A549 (cell line): ENCODE measurements around the gene PLCB3. TPM values are rescaled to one million over a fixed set of nuclear protein-coding genes. Genes with fewer than 3 reads are reported as not detected.

ENCODE experiments used
- ATAC-seq, 2 experiments: fragments of 200-7000 bp in 1 of 2; fragments of >200 bp in 1 of 2; cut with Nextera tagmentation in 1 of 2; cut with Tn5 transposase in 1 of 2; 3 replicates each; pipeline versions ENCODE4 v1.8.0 to v1.9.1; 2018 to 2020; ENCODE audit warnings: mild to moderate bottlenecking in 1 of 2, moderate library complexity in 1 of 2
- CTCF ChIA-PET: fragments of 300-600 bp; sonication (Branson Sonifier 250); formaldehyde crosslinking; extraction: SDS; loops from one replicate; lab custom pipeline; 2021; ENCODE audit warnings: antibody characterized with exemption, inconsistent platforms; lab: Yijun Ruan, JAX
- POLR2A ChIA-PET: fragments of 350-600 bp; formaldehyde crosslinking; extraction: SDS; loops from one replicate; lab custom pipeline; 2021; ENCODE audit warnings: antibody characterized with exemption, inconsistent platforms; lab: Yijun Ruan, JAX
- DNase-seq, 2 experiments: peaks; one replicate each; pipeline versions ENCODE4 v3.0.0 to v3.0.0-alpha.2; 2011 to 2016; ENCODE audit warnings: low read depth in 1 of 2, low spot score in 1 of 2
- FAIRE-seq: peaks from 2 replicates; lab custom pipeline; 2011; peaks lifted over from hg19 to GRCh38; lab: Jason Lieb, UNC
- H3K27ac ChIP-seq, 2 experiments: fragments of >200 bp; sonication (Bioruptor Twin); formaldehyde crosslinking; 3 replicates each; pipeline ENCODE4 v1.5.1; 2016 to 2017
- H3K4me1 ChIP-seq: fragments of >200 bp; sonication (Bioruptor Twin); formaldehyde crosslinking; 3 replicates; pipeline ENCODE4 v1.6.1; 2016
- H3K4me2 ChIP-seq: fragments of >200 bp; sonication (Bioruptor Twin); formaldehyde crosslinking; 3 replicates; pipeline ENCODE4 v1.6.1; 2016
- H3K4me3 ChIP-seq: fragments of >200 bp; sonication (Bioruptor Twin); formaldehyde crosslinking; 3 replicates; pipeline ENCODE4 v1.5.1; 2016
- H3K9me3 ChIP-seq: fragments of >200 bp; sonication (Bioruptor Twin); formaldehyde crosslinking; 3 replicates; pipeline ENCODE4 v1.6.1; 2016
- BHLHE40 ChIP-seq: IDR thresholded peaks from 2 replicates; pipeline ENCODE4 v1.6.1; 2012; ENCODE audit warnings: low read depth, low read length, inconsistent platforms
- CBX2 ChIP-seq: fragments of 200-600 bp; sonication (generic); IDR thresholded peaks from 2 replicates; pipeline ENCODE4 v1.6.1; 2016; ENCODE audit warnings: low read depth, mild to moderate bottlenecking, borderline replicate concordance
- ELK1 ChIP-seq: fragments of 150-350 bp; IDR thresholded peaks from 2 replicates; pipeline ENCODE4 v1.6.1; 2014; ENCODE audit warnings: low read depth, mild to moderate bottlenecking, low read length
- ESRRA ChIP-seq: fragments of 150-350 bp; IDR thresholded peaks from 2 replicates; pipeline ENCODE4 v1.6.1; 2014; ENCODE audit warnings: mild to moderate bottlenecking, low read length, borderline replicate concordance
- GATA3 ChIP-seq: IDR thresholded peaks from 2 replicates; pipeline ENCODE4 v1.6.1; 2012; ENCODE audit warnings: borderline replicate concordance
- HOXB5 ChIP-seq: fragments of 250-450 bp; sonication (Bioruptor Pico); IDR thresholded peaks from 2 replicates; pipeline ENCODE4 v1.5.0; 2020; ENCODE audit warnings: mild to moderate bottlenecking, moderate library complexity
- JUN ChIP-seq, 2 experiments: fragments of >200 bp; sonication (Bioruptor Twin); formaldehyde crosslinking; IDR thresholded peaks; 2 replicates in 1 of 2; 3 replicates in 1 of 2; pipeline ENCODE4 v1.6.1; 2016 to 2017
- JUNB ChIP-seq: fragments of >200 bp; sonication (Bioruptor Twin); formaldehyde crosslinking; IDR thresholded peaks from 2 replicates; pipeline ENCODE4 v1.6.1; 2016
- KDM5A ChIP-seq: fragments of 200-600 bp; sonication (generic); IDR thresholded peaks from 2 replicates; pipeline ENCODE4 v1.6.1; 2016; ENCODE audit warnings: antibody characterized with exemption, mild to moderate bottlenecking
- MAFK ChIP-seq: fragments of 450-650 bp; IDR thresholded peaks from 2 replicates; pipeline ENCODE4 v1.6.1; 2014; ENCODE audit not compliant: partially characterized antibody
- MAZ ChIP-seq: fragments of 150-350 bp; IDR thresholded peaks from 2 replicates; pipeline ENCODE4 v1.6.1; 2014; ENCODE audit warnings: antibody characterized with exemption, low read depth, low read length, borderline replicate concordance
- MYC ChIP-seq: IDR thresholded peaks from 2 replicates; pipeline ENCODE4 v1.6.1; 2012; ENCODE audit warnings: mild to moderate bottlenecking, inconsistent platforms, low read length, improper control_type of control experiment, borderline replicate concordance
- NPAS2 ChIP-seq: fragments of 250-450 bp; sonication (Bioruptor Pico); IDR thresholded peaks from 2 replicates; pipeline ENCODE4 v1.8.0; 2022; ENCODE audit warnings: mild to moderate bottlenecking, moderate library complexity, borderline replicate concordance
- NR3C1 ChIP-seq: fragments of >200 bp; sonication (Bioruptor Twin); formaldehyde crosslinking; IDR thresholded peaks from 3 replicates; pipeline ENCODE4 v1.6.1; 2017
- TFCP2L1 ChIP-seq: fragments of 250-450 bp; sonication (Bioruptor Pico); IDR thresholded peaks from 2 replicates; pipeline ENCODE4 v1.5.0; 2021; ENCODE audit warnings: mild to moderate bottlenecking
- TP53 ChIP-seq: fragments of 250-450 bp; sonication (Bioruptor Pico); IDR thresholded peaks from 2 replicates; pipeline ENCODE4 v1.5.0; 2021; ENCODE audit warnings: mild to moderate bottlenecking, moderate library complexity
- ZFP36 ChIP-seq: fragments of 450-650 bp; IDR thresholded peaks from 2 replicates; pipeline ENCODE4 v1.6.1; 2014; ENCODE audit warnings: borderline replicate concordance; ENCODE audit not compliant: partially characterized antibody
- ZNF302 ChIP-seq: fragments of 250-450 bp; sonication (Bioruptor Pico); IDR thresholded peaks from 2 replicates; pipeline ENCODE4 v1.9.0; 2021; ENCODE audit warnings: inconsistent platforms, mild to moderate bottlenecking, moderate library complexity
- WGBS: methylation state at CpG from one replicate; pipeline ENCODE4 v1.1.6; 2017; ENCODE audit errors: missing lambda C conversion rate; 5-methylcytosine and 5-hydroxymethylcytosine counted together
- polyA plus RNA-seq, 4 experiments: library from polyadenylated mRNA; depleted of rRNA in 3 of 4; stranded (reverse); fragments of >200 nt; fragmentation: RNase III in 1 of 4; extraction: RNeasy Plus Mini Kit Qiagen cat#74134 plus additional on column Dnase treatment in 1 of 4; gene quantifications; 2 replicates in 3 of 4; 3 replicates in 1 of 4; pipeline ENCODE4 v1.2.3, GENCODE V29; 2011 to 2017
- TF ChIP-seq, protein P1 (sequence below): fragments of 250-450 bp; sonication (Bioruptor Pico); IDR thresholded peaks from 2 replicates; pipeline ENCODE4 v1.5.0; 2020; ENCODE audit warnings: low read depth, mild to moderate bottlenecking, moderate library complexity

The PLCB3 gene
- polyA plus RNA-seq, 2 of the 4 experiments (the other 2 are of a cell fraction): 8.8 to 21.2 TPM

- peak overlapping the region; percentile 97 for H3K4me3 ChIP-seq
- peak overlapping the region; percentile 93 to 99 for H3K27ac ChIP-seq
- H3K4me2 ChIP-seq: peak overlapping the region; percentile 100
- peaks cover 37% of the 10 kb centered on the region for H3K4me1 ChIP-seq
- DNase-seq (no peak), FAIRE-seq (no peak), ATAC-seq (peak; percentile 16 to 44; a peak in 5 of 6 replicates)
- 21% methylated on average over 12 of the region's 26 CpGs for WGBS
- CTCF ChIA-PET: interaction anchor here (0.8 to 19.9 kb wide), 9 partner anchors 9 to 76 kb away, joined by 4 to 254 read pairs (median 10); partner anchors contain the start of genes ESRRA, FERMT3 and PLCB3
- POLR2A ChIA-PET: interaction anchor here (0.8 to 2.9 kb wide), 9 partner anchors 12 to 355 kb away, joined by 3 to 16 read pairs (median 4); partner anchors contain the start of genes FKBP2, PPP1R14B and STIP1
- H3K9me3 ChIP-seq: no peaks in the 10 kb centered on the region
- TF ChIP-seq ELK1 (no peak), ESRRA (0 out of 2 replicates have a peak, but pooled peaks have one; percentile 2)
These were observed 24.8 kb upstream of the PLCB3 start for GRCh38 chr11:64226507-64227051.

DNA sequence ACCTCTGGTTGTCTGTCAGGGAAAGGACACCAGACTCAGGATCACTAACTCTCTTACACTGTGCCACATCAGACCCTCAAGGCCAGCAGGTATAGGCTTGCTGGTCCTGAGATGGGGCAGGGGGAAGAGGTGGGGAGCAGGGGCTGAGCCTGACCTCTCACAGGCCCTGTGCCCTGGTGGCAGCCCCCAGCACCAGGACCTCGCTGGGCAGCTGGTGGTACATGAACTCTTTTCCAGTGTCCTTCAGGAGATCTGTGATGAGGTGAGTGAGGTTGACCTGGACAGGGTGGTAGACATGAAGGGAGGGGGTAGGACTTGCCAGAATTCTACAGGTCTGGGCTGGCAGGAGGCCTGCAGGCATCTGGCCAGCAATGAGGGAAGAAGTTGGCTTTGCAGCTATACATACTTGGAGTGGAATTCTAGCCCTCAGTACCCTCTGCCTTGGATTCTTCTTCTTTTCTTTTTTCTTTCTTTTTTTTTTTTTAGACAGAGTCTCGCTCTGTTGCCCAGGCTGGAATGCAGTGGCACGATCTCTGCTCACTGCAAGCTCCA is 23.8 kb upstream of the PLCB3 start:
- POLR2A ChIA-PET: interaction anchor here (2.9 kb wide), 1 partner anchor 42 kb away, joined by 16 read pairs; the partner anchor contains the start of gene STIP1
- CTCF ChIA-PET: interaction anchor here (0.6 to 19.9 kb wide), 7 partner anchors 9 to 76 kb away, joined by 3 to 254 read pairs (median 10); partner anchors contain the start of genes ESRRA, FERMT3 and PLCB3
- peak overlapping the region; percentile 100 for H3K4me2 ChIP-seq
- TF ChIP-seq TP53: no peak
- TF ChIP-seq JUNB: no peak
- no peak for TF ChIP-seq NR3C1
- TF ChIP-seq, all 56 proteins: peak for 0
- ATAC-seq (no peak), DNase-seq (no peak), FAIRE-seq (no peak)
- Histone ChIP-seq H3K9me3 (no peaks in the 10 kb centered on the region), H3K27ac (peak overlapping the region in 1 of 2 experiments; percentile 93; a peak in 4 of 6 replicates), H3K4me3 (peak overlapping the region; percentile 97; the same call in 2 of the 3 replicates), H3K4me1 (peaks cover 46% of the 10 kb centered on the region)
- WGBS: 93% methylated on average over 3 of the region's 3 CpGs

DNA sequence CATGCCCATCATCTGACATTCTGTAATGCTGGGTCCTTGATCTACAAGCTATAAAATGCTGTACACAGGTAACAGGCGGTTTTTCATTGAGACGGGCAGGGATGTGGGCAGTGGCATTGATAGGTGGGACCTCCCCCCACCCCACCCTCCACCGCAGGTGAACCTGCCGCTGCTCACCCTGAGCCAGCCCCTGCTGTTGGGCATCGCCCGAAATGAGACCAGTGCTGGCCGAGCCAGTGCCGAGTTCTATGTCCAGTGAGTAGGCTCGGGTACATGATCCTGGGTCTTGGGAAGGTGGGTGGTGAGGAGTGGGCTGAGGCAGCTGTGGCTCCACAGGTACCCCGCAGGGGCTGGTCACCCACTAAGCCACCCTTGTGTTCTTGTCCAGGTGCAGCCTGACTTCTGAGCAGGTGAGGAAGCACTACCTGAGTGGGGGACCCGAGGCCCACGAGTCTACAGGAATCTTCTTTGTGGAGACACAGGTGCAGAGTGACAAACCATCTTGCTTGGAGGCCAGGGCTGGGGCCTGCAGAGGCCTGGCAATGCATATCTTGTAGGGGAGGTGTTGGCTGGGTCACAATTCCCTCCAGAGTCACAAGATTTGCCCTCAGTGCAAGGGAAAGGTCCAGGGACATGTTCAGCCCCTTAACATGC is 22.1 kb upstream of the PLCB3 start:
- Histone ChIP-seq H3K9me3 (no peaks in the 10 kb centered on the region), H3K4me1 (peaks cover 48% of the 10 kb centered on the region)
- no peak for ATAC-seq
- 78% methylated on average over 5 of the region's 12 CpGs for WGBS
- TF ChIP-seq TFCP2L1 (CRISPR knock-in tag) (no peak), MAFK (no peak), ELK1 (no peak), ZNF302 (CRISPR knock-in tag) (no peak), BHLHE40 (no peak), MYC (no peak), GATA3 (no peak), HOXB5 (CRISPR knock-in tag) (no peak), CBX2 (no peak), ZFP36 (no peak), KDM5A (no peak), JUN (IDR thresholded peaks at IDR 0.05) (no peak), NPAS2 (CRISPR knock-in tag) (no peak), MAZ (no peak)
- TF ChIP-seq, protein P1, sequence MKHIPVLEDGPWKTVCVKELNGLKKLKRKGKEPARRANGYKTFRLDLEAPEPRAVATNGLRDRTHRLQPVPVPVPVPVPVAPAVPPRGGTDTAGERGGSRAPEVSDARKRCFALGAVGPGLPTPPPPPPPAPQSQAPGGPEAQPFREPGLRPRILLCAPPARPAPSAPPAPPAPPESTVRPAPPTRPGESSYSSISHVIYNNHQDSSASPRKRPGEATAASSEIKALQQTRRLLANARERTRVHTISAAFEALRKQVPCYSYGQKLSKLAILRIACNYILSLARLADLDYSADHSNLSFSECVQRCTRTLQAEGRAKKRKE (CRISPR knock-in tag): no peak
- TF ChIP-seq, all 56 proteins: peak for 0
- POLR2A ChIA-PET: interaction anchor here (1.0 kb wide), 1 partner anchor 12 kb away, joined by 5 read pairs; the partner anchor contains the start of gene FKBP2
- Histone ChIP-seq H3K4me2 (no peak overlapping the region; the same call in 2 of the 3 replicates), H3K4me3 (no peak overlapping the region), H3K27ac (peak overlapping the region in 1 of 2 experiments; percentile 94; a peak in 1 of 6 replicates)
- FAIRE-seq (no peak), DNase-seq (no peak)
- CTCF ChIA-PET: interaction anchor here (19.9 kb wide), 1 partner anchor 26 kb away, joined by 254 read pairs; the partner anchor contains the start of gene FERMT3
